ENCODE measurements around the gene CDC42BPA.
"Not testable (repeated sequence)": the region's sequence is repeated elsewhere in the genome, so short reads cannot be mapped to it uniquely, and the experiment has no call there.

The CDC42BPA gene

DNA sequence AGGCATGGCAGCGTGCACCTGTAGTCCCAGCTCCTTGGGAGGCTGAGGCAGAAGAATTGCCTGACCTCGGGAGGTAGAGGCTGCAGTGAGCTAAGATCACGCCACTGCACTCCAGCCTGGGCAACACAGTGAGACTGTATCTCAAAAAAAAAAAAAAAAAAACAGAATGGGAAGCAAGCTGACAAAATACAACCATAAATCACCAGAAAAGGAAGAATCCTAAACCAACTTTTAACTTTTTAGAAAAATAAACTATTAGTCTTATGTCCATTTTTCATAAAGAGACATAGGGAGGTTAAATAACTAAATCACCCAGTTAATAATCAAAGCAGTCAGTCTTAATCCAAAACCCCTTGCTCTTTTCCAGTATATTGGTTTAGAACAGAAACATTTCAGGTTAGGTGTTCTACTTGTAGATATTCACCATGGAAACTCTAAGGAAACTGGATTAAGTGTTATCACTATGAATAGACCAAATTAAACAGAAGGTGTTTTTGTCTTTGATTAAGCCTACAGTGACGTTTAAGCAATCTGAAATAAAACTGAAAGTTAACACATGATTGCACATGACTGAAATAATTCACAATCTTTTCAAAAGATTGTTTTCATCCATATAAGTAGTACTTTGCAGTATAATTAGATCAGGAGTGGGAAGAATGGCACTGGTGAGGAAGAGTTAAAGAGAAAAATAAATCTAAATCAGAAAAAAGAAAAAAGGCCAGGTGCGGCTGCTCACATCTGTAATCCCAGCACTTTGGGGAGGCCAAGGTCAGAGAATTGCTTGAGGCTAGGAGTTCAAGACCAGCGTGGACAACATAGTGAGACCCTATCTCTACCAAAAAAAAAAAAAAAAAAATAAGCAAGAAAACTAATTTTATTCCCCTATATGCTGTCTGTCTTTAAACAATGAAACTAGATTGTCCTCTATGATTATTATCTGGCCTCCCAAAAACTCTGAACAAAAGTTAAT lies 9.6 kb downstream of the CDC42BPA start:
- DNase-seq = no peak

DNA sequence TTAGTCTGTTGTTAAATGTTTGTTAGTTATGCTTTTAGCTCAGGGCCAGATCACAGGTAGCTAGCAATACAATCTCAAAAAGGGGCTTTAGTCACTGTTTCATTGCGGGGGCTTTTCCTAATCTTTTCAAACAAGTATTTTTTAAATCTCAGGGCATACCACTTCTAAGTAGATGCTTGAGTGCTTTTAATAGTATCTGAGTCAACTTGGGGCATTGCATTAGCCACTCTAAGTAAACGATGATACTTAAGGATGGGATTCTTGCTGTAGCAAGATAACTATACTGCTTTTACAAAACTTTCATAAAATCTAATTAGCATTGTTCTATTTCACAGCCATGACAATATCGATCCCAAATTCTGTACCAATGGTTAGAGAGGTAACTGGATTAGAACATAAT lies 11.6 kb downstream of the CDC42BPA start:
- no peak for DNase-seq

DNA sequence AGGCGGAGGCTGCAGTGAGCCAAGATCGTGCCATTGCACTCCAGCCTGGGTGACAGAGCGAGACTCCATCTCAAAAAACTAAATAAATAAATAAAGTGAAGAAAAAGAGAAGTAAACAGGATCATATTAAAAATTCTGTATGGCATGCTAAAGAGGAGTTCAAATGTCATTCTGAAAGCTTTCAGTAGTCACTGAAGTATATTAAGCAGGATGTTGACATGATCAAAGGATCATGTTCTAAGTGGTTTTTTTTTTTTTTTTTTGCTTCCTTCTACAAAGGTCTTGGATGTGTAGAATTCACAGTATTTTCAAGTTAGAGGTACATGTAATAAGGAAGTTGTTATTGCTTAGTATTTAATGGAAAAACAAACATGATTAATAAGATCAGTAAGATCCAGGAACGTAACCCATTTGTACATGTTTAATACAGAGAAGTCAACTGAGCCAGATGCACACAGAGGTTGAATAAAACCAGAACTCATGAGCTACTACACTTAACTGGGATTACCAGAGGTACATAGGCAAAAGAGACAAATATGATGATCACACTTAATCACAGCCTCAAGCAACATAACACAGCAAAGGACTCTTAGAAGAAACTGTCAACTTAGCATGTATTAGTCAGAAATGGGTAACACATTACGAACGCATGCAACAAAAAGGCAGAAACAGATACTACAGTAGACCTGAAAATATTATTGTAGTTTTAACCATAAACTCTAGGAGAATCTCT lies 12.2 kb downstream of the CDC42BPA start:
- no peak for DNase-seq

DNA sequence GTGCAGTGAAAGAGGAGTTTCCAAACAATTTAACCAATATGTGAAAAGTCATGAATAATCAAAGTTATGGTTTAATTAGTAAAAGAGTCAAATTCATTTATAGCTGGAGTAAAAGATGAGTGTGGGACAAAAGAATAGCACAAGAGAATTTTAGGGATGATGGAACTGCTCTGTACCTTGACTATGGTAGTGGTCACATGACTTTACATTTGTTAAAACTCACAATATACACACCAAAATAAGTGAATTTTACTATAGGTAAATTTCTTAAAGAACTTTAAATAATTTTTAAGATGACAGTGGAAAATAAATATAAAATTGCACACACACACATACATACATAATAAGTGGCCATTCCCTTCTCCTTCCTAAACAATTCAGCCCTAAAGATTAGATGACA lies 13.6 kb downstream of the CDC42BPA start:
- no peak for DNase-seq

DNA sequence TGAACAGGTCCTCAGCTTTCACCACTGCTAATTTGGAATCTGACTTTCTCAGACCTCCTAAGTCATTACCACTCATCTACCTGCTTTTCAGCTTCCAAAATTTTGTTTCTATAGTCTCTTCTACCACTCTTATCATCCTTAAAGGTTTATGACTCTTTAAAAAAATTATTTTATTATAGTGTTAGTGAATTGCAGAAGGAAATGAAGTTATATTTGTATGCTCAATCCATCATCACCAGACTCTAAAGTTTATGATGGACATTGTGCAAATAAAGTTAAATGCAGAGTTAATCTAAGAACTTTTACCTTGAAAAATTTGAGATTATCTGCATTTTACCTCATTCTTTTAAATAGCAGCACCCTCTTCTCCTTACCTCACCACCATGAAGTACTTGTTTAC lies 14.6 kb downstream of the CDC42BPA start:
- no peak for DNase-seq

DNA sequence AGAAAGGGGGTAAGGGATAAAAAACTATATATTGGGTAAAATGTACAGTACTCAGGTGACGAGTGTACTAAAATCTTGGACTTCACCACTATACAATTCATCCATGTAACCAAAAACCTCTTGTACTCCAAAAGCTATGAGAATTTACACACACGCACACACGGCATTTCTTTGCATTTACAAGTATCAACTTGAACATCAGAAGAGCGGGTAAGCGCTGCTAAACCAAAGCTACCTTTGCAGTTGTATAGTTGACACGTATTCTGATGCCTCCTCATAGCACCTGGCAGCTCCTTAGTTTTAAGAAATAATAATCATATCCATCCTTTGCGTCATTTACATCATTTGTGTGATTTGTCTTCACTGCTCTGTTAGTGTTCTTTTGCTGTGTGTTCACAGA lies 17.6 kb downstream of the CDC42BPA start:
- DNase-seq = no peak

DNA sequence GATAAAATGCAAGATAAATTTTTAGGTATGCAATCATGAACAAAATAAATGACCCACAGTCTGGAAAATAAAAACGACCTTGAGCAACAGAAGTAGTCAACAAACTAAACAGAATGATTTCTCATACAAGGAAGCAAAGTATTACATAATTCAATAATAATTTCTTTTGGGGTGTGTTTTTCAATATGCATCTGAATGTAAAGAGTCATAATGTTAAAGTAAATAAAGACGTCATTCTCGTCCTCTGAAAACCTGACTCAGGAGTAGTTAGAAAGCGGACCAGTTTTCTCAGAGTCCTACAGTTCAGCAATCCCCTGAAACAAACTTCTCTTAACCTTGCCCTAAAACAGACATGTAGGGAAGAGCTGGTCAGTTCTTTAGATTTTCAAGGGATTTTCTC lies 18.6 kb downstream of the CDC42BPA start:
- no peak for DNase-seq

DNA sequence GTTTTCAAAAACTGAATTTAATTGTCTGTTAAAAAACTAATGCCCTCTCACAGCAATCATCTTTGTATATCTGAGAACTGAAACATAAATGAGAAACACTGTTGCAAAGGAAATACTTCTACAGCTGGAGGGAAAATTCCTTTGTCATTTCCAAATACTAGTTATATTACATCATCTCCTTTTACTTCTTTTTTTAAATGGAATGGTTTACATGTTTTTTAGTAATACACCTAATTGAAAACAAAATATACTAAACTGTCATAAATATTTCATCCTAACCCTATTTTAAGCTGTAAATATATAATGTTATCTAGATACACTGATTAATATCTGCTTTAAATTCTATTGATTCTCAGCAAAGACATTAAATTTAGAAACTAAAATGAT lies 19.1 kb downstream of the CDC42BPA start:
- DNase-seq = no peak

DNA sequence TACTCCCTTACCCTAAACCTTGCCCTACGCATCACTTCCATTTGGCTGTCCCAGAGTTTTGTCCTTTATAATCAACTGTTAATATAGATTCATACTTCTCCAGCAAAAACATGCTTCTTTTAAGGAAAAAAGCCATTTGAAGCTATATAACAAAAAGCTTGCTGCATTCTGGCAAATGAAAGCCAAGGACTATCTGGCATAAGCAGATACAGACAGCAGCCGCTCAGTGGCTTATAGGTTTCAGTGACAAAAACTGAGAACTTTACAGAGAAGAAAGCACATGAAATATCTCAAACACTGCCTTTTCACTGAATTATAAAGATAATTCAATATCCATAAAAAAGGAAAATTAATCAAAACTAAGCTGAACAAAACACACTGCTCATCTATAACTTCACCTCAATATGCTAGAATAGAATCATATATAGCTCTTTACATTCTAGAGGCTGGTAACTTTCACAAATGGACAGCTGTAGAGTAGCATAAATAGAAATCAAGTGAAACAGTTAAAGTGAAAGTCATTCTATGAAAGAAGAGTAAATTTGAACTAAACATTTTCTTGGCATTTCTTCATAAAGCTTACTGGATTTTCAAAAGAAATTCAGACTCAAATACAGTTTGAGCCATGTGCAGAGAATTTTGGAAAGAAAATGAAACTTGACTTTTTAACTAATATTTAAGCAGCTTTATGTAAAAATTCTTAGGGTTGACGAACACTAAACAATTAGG lies 19.6 kb downstream of the CDC42BPA start:
- no peak for DNase-seq

DNA sequence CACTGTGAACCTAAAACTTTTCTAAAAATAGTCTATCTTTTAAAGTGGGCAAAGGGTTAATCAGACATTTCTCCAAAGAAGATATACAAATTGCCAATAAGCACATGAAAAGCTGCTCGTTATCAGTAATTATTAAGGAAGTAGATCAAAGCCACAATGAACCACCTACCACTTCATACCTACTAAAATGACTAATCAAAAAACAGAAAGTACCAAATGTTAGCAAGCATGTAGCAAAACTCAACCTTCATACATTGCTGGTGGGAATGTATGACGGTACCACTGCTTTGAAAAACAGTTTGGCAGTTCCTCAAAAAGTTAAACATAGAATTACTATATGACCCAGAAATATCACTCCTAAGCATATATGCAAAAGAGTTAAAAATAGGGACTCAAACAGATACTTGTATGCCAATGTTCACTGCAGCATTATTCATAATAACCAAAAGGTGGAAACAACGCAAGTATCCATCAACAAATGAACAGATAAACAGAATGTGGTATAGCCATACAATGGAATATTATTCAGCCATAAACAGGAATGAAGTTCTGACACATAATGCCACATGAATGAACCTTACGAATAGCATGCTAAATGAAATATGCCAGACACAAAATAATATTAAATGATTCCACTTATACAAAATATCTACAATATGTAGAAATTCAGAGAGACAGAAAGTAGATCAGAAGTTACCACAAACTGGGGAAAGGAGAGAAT lies 21.1 kb downstream of the CDC42BPA start:
- DNase-seq = no peak

DNA sequence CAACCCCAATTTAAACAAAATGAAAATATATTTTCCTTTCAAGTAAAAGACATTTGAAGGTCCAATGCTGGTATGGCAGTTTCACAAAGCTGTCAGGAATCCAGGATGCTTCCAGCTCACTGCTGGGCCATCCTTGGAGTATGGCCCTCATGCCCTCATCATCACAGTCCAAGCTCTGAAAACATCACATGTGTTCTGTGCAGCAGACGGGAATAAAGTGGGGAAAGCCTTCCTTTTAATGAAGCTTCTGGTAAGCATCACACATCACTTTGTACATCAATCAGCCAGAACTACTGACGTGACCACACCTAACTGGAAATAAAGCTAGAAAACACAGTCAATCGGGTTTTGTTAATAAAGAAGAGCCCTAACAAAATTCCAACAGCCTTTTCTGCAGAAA lies 22.7 kb downstream of the CDC42BPA start:
- no peak for DNase-seq

DNA sequence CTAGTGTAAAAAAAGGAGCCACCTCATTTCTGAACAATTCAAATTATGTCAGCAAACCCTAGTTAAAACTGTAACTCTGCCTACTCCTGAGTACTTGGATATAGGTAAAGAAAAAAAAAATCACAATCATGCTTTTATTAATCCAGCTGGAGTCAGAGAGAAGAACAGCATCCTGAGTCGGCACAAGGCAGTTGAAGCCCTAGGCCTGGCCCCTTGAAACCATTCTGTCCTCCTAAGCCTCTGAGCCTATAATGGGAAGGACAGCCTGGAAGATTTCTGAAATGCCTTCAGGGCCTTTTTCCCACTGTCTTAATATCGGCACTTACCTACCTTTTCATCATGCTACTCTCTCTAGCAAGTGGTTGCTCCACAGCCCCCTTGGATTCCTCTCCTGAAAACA lies 32.5 kb downstream of the CDC42BPA start:
- no peak for DNase-seq

DNA sequence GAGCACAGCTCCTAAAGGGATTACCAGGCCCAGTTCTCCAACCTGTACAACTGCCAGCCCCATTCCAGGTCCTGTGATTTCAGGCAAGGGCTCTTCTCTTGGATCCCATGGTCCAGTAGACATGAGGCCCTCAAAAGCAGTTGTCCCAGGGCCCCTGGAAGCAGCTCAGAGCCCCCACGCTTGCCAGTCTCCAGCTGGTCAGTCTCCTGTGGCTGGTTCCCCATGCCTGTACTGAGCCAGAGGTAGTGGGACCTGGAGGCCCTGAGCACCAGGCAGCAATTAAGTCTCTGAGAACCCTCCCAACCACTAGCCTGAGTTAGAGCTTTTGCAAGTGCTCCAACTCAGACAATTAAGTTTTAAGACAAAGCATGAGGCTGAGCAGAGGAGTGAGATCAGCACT lies 36.9 kb downstream of the CDC42BPA start:
- DNase-seq = no peak

DNA sequence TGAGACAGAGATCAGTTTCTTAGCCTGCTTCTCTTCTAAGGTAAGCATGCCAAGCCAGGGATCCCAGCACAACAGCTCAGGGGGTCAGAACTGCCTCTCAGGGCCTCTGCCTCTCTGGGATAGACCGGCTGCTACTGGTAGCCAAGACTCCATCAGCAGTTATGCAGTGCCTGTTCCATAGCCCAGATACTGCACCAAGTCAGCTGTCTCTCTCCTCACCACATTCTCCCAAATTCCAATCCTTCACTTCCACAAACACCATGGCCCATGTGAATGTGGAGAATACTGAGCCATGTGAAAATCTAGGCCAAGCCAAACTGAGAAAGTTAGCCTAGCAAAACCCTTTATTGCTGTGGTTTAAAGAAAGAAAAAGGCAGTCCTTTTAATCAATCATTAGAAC lies 37.5 kb downstream of the CDC42BPA start:
- no peak for DNase-seq

DNA sequence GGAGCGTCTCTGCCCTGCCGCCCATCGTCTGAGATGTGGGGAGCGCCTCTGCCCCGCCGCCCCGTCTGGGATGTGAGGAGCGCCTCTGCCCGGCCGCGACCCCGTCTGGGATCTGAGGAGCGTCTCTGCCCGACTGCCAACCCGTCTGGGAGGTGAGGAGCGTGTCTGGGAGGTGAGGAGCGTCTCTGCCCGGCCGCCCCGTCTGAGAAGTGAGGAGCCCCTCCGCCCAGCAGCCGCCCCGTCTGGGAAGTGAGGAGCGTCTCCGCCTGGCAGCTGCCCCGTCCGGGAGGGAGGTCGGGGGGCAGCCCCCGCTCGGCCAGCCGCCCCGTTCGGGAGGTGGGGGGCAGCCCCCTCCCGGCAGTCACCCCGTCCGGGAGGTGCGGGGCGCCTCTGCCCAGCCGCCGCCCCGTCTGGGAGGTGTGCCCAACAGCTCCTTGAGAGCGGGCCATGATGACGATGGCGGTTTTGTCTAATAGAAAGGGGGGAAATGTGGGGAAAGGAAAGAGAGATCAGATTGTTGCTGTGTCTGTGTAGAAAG lies 42.1 kb downstream of the CDC42BPA start:
- not testable (repeated sequence) for DNase-seq

DNA sequence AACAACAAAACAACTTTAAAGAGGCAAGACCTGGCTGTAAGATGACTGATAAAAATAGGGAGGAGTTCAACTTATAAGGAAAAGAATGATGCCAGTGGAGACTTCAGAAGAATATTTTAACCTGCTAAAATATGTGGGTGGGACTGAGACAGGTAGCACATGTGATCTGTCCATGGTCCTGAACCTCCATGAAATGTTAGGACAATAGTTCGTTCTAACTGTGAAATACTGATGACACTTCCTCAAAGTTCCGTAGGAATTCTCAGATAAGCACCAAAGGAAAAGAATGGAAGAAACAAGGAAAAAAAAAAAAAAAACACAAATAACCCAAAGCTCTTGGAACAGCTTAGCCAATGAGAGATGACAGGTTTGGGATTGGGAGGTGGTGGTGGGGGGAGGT lies 44.7 kb downstream of the CDC42BPA start:
- no peak for DNase-seq

DNA sequence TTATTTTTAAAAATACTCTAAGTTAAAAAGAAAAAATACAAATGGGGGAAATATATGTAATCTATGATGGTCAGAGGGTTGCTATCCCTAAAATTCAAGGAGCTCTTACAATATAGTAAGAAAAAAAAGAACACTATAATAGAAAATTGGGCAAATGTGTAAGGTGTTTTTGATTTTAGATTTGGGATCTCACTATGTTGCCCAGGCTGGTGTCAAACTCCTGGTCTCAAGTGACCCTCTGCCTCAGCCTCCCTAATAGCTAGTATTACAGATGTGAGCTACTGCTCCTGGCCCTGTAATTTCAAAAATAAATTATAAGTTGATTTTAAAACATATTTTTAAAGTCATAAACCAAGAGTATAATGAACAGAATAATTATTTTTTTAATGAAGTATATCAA lies 45.9 kb downstream of the CDC42BPA start:
- DNase-seq = no peak

DNA sequence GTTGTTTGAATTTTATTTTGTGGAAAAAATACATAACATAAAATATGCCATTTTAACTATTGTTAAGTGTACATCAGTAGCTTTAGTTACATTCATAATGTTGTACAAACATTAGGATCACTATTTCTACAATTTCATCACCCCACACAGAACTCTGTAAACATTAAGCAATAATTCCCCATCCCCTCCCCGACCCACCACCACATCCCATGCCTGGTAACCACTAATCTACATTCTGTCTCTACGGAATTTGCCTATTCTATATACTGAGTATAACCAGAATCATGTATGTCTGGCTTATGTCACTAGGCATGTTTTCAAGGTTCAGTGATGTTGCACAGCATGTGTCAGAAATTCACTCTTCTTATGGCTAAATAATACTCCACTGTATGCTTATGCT lies 47.7 kb downstream of the CDC42BPA start:
- DNase-seq = no peak

DNA sequence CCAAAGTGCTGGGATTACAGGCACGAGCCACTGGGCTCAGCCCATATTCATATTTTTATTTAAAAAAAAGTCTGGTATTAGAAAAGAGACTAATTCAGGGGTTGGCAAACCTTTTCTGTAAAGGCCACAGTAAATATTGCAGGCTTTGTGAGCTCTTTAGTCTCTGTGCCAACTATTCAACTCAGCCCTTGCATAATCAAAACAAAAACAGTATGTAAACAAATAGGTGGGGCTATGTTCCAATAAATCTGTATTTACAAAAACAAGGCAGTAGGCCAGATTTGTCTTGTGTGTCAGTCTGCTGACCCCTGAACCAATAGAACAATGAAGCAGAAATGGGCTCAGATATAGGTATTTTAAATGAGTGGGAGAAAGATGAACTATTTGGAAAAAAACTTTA lies 49.3 kb downstream of the CDC42BPA start:
- no peak for DNase-seq

DNA sequence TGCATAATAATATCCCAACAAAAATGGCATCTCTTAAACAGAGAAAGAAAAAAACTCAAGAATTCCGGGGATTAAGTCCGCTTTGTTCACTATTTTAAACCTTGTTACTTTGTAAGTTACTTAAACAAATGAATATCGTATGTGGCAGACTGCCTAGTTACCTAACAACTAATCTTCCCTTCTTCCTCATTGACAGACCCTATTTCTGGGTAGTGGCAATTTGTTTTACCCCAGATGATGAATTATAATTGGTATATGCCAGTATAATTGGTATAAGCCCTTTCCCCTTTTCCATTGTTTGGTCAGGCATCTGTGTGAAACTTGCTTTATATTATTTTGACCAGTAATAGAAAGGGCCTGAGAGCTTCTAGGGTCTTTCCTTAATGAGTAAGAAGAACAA lies 52.4 kb downstream of the CDC42BPA start:
- DNase-seq = no peak

DNA sequence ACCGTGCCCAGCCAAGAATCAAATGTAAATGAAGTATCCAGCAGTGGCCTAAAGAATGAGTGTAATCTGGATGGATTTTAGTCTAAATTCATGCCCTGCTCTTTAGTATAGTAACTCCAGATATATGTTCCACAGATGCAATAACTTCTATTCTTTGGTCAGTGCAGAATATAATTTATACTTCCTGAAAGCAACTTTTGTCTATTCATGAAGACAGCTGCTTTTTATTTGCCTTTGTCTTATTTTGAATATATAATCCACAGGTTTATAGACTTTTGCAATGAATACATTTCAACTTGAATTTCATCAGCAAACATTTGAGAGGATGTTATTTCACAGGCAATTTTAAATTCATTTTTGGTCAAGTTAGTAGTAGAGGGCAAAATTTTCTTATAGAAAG lies 54.4 kb downstream of the CDC42BPA start:
- no peak for DNase-seq

DNA sequence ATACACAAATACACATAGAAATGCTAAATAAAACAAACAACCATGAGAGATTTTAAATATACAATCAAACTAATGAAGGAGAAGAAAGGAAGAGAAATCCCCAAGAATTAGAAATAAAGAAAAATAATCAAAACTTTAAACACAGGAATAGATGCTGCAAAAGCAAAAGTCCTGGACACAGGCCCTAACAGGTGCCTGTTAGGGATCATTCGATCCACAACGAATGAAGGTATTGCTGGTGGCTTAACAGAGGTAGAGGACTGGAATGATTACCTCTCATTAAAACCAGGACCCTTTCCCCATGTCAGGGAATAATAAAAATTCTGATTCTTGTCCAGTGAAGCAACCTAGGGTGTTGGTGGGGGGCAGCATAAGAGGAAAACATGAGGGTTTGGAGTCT lies 56.8 kb downstream of the CDC42BPA start:
- DNase-seq = no peak

DNA sequence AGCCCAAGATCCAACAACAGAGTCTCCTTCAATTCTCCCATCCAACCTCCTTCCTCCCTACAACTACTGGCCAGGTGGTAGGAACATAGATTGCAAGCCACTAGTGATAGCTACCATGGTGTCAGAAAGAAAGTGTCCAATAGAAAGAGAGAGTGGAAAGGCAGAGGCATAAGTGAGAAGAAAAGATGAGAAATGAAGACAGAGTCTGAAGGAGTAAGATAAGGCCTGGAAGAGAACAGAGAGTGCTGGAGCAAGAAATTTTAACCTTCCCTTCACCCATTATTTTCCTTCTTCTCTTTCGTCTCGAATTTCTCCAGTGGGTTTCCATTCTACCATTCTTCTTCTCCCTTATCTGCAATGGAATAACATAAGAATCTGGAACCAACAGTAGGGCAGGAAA lies 57.9 kb downstream of the CDC42BPA start:
- no peak for DNase-seq
